Germinal center (tissue), 1 donor: Measurements from ENCODE around the gene KCNH4.
"Not testable (repeated sequence)": the region's sequence is repeated elsewhere in the genome, so short reads cannot be mapped to it uniquely, and the experiment has no call there.

Experiments used
- DNase-seq: peaks from one replicate; pipeline ENCODE4 v3.0.0; 2012; ENCODE audit warnings: mixed read lengths, low spot score

KCNH4 gene

GRCh38 chr17:42180922-42181850, at the start of gene KCNH4:
Gene KCNH4, minus strand, starts transcription at chr17:42181142. Its CDS starts 197 bp downstream, at chr17:42180945.
- peak; percentile 92 for DNase-seq

DNA sequence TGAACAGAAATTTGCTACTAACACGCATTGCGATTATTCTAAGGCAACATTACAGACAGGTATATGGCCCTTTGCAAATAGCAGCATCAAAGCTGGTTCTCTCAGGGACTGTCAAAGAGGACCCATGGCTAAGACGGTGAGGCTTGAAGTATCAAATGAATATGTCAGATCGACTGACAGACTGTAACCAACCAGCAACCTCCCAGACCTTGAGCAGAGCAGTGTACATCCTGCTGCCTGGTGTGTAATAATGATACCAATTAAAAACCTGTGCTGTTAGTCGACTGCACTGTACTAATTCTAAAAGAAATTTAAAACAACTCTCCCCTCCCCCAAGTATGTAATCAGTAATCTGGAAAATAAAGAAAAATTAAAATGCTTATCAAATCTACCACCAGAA, 49.3 kb upstream of the KCNH4 start:
- no peak for DNase-seq

- no peak for DNase-seq
Observed at GRCh38 chr17:42227849-42228700, 47.1 kb upstream of the KCNH4 start.

DNA sequence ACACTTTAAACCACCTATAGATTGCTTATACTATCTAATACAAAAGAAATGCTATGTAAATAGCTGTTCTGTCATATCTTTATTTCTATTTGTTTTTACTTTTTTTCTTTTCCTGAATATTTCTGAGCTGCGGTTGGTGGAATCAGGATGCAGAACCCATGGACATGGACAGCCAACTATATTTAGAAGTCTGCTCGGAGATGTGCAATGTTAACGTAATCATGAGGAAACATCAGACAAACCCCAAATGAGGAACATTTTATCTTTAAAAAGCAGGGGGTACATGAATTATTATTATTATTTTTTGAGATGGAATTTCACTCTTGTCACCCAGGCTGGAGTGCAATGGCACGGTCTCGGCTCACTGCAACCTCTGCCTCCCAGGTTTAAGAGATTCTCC, 44.7 kb upstream of the KCNH4 start:
- no peak for DNase-seq

- DNase-seq, result no peak
Observed at GRCh38 chr17:42224651-42225050, 43.7 kb upstream of the KCNH4 start.

DNA sequence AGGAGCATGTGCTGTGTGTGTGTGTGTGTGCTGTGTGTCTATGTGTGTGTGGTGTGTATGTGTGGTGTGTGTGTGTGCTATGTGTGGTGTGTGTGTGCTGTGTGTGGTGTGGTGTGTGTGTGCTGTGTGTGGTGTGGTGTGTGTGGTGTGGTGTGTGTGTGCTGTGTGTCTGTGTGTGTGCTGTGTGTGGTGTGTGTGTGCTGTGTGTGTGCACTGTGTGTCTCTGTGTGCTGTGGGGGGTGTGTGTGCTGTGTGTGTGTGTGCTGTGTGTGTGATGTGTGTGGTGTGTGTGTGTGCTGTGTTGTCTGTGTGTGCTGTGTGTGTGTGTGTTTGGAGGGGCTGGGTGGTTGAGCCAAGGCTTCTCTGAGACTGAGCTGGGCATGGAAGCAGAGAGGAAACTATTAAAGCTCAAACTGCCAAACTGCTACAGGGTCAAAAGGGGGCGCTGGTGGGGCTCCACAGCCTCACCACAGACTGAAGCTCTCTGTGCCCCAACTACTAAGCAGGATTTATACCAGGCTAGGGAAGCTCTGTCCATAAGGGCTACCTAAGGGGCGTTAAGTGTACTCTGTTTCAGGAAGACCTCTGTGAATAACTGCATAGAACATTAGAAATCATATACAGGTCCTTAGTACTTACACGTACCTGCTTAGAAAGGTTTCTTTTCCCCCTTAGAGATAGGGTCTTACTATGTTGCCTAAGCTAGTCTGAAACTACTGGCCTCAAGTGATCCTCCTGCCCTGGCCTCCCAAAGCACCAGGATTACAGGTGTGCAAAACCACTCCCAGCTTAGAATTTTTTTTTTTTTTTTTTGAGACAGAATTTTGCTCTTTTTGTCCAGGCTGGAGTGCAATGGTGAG, 41.2 kb upstream of the KCNH4 start:
- peak; percentile 65 for DNase-seq

DNA sequence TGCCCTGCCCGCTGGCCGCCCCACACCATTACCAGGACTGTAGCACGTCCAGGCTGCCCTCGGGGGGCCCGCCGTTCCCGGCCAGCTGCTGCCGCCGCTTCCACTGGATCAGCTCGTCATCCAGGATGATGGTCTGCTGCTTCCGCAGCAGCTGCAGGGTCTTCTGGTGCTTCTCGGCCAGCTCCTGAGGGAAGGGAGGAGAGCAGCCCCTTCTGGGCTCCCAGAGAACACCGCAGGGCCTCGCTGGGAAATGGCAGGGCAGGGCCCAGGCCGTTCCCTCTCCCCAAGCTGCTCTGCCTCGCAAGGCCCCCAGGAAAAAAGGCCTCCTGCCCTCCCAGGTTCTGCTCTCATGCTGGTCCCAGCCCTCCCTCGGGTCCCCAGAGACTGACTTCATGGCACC, 38.3 kb upstream of the KCNH4 start:
- not testable (repeated sequence) for DNase-seq

DNA sequence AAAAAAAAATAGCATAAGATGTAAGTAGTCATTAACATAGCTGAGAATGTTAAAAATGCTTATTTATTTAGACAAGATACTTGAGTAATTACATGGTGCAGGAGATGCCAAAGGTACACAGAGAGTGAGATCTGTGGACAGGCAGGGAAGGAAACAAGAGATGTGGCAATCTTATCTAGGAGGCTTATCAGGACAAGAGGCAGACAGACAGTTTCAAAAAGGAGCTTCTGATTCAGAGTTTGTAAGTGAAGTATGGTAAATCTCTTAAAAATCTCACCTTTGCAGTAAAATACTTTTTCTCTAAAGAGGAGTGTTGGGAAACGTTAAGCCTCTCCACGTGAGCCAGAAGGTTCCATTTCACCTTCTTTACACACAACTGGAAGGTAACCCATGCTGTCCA, 33.2 kb upstream of the KCNH4 start:
- DNase-seq, result no peak

- DNase-seq, result no peak
Observed at GRCh38 chr17:42212382-42212781, 31.4 kb upstream of the KCNH4 start.

DNA sequence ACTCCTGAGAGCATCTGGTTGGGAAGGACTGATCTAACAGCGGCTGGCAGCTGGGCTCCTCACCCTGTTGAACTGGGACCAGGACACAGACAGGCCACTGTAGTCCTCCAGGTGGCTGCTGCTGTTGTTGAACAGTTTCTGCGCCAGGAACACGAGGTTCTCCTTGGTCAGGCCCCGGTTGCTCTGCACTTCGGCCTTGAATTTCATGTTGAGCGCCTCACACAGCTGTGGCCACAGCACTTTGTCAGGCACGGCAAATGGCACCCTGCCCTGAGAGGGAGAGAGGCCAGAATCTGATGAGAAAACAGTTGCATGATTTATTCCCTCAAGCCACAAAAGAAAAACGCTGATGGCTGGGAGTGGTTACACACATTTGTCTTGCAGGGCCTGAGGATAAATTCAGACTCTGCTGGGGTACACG, 31.0 kb upstream of the KCNH4 start:
- not testable (repeated sequence) for DNase-seq

GRCh38 chr17:42210046-42210445, 29.1 kb upstream of the KCNH4 start:
- DNase-seq, result no peak

DNA sequence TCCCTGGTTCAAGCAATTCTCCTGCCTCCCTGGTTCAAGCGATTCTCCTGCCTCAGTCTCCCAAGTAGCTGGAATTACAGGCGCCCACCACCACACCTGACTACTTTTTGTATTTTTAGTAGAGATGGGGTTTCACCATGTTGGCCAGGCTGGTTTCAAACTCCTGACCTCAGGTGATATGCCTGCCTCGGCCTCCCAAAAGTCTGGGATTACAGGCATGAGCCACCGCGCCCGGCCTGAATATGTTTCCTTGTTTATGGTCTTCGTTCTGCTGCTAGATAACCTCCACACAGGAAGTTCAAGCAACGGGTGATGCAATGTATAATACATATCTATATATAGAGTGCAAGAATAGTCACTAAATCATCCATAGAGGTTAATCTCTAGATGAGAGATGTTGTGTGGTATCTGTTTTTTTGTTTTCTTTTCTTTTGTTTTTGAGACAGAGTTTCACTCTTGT, 25.2 kb upstream of the KCNH4 start:
- DNase-seq, result not testable (repeated sequence)

DNA sequence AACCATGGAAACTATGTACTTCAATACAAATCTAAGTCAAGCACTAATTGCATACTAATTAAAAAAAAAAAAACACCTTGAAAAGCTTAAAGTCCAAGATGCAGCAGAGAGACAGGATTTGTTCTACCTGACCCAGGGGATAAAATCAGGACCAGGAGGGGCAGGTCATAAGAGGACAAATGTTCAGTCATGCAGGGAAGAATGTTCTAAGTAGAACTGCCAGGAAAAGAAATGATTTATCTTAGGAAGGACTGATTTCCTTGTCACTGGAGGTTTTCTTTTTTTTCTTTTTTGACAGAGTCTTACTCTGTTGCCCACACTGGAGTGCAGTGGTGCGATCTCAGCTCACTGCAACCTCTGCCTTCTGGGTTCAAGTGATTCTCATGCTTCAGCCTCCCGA, 22.4 kb upstream of the KCNH4 start:
- DNase-seq, result no peak

DNA sequence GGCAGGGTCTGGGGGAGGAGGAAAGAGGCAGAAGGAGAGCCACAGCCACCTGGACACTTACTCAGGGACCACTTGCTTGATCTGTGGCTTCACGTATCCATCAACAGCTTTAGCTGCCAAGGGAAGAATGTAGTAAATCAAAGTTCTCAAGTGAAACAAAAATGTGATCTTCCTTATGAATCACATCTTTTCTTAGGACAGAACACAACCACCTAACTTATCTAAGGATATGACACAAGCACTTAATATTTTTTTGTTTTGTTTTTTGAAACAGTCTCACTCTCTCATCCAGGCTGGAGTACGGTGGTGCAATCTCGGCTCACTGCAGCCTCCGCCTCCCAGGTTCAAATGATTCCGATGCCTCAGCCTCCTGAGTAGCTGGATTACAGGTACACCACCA, 21.8 kb upstream of the KCNH4 start:
- DNase-seq, result no peak

DNA sequence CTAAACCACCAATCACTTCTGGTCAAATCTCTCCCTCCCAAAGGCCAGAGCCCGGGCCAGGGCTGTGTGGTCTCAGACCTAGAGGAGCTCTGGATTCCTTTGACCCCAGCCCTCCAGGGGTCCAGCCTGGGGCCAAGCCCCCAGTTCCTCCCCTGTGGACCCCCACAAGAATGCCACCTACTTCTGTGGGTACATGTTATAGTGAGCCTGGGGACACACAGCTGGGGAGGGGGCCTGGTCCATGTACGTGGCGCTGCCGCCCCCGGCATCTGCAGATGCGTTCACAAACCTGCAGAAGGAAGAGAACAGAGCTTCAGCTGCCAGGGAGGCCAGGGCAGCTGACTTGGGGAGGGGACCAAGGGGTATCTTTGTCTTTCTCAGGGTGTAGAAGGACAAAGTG, 21.2 kb upstream of the KCNH4 start:
- DNase-seq, result no peak

- no peak for DNase-seq
Observed at GRCh38 chr17:42201458-42201772, 20.5 kb upstream of the KCNH4 start.

DNA sequence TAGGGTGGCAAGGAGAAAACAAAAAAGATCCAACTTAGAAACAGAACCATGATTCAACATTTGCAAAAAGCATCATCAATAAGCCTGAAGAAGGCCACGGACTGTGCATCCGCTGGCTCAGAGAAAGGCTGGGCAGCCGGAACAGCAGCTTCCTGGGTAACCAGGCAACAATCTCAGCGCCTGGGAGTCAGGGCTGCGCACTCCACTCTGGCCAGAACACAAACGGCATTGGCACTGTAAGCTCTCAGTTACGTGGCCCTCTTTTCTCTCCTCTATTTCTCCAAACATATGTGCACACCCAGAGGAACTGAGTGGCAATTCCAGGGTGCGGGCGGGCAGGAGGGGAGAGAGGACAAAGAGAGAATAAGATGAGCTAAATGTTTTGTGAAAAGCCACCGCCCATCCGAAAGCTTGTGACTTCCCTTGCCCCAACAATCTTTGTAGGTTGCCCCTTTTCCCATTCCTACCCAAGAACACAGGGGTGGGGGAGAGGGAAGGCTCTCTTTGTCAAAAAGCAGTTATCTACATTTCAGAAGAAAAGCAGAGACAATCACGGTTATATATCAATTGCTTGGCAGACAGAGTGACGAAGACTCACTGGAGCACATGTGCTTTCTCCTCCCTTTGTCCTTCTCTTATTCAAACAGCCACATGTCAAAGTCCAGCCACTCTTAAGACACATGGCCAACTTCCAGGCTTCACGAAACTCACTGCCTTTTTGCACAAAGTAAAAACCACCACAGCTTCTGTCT, 19.9 kb upstream of the KCNH4 start:
- DNase-seq, result no peak

- no peak for DNase-seq
Observed at GRCh38 chr17:42199416-42200011, 18.6 kb upstream of the KCNH4 start.

DNA sequence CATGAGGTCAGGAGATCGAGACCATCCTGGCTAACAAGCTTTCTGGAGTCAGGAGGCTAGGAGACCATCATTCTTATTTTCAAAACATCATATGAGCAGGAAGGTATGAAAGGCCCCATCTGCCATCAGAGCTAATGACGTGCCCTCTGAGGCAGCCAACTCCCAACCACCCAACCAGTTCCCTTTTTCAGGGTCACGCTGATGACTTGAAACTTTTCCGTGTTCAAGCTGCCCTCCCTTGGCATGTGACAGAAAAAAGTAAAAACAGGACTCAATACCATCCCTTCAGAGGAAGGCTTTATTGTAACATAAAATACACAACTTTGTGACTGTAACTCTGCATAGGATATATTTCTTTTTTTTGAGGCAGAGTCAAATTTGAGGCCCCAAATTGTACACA, 18.0 kb upstream of the KCNH4 start:
- peak; percentile 49 for DNase-seq

DNA sequence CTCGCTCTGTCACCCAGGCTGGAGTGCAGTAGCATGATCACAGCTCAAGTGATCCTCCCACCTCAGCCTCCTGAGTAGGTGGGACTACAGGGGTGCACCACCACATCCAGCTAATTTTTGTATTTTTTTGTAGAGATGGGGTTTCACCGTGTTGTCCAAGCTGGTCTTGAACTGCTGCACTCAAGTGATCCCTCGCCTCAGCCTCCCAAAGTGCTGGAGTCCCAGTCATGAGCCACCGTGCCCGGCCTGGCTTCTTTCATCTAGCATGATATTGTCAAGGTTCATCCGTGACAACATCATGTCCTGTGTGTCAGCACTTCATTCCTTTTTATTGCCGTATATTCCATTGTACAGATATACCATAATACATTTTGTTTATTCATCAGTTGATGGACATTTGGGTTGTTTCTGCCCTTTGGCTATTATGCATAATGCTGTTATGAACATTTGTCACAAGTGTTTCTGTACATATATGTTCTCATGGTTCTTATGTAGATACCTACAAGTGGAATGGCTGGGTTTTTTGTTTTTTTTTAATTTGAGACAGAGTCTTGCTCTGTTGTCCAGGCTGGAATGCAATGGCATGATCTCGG, 16.7 kb upstream of the KCNH4 start:
- DNase-seq, result no peak
